GM12878 (cell line): ENCODE measurements around the gene ATP1B1.

Experiments
- BHLHE40 ChIP-seq, 2 experiments: fragments of 450-650 bp in 1 of 2; IDR thresholded peaks; 2 replicates each; pipeline ENCODE4 v1.6.1; 2011 to 2017; ENCODE audit warnings: low read depth in 2 of 2, borderline replicate concordance in 1 of 2, improper control_type of control experiment in 1 of 2, low read length in 1 of 2, mild to moderate bottlenecking in 1 of 2
- BRCA1 ChIP-seq: IDR thresholded peaks from 2 replicates; pipeline ENCODE4 v1.6.1; 2011; ENCODE audit warnings: low read depth, low read length, improper control_type of control experiment
- CEBPZ ChIP-seq: fragments of 150-350 bp; IDR thresholded peaks from 2 replicates; pipeline ENCODE4 v1.6.1; 2016; ENCODE audit warnings: low read depth, low read length
- CHD4 ChIP-seq: fragments of 200-600 bp; sonication (generic); IDR thresholded peaks from 2 replicates; pipeline ENCODE4 v1.6.1; 2016; ENCODE audit warnings: mild to moderate bottlenecking
- CTCF ChIP-seq, 3 experiments: IDR thresholded peaks in 2 of 3; conservative IDR thresholded peaks in 1 of 3; 2 replicates each; pipeline ENCODE4 v1.5.1; 2011; ENCODE audit warnings: low read depth in 3 of 3, low read length in 3 of 3, mild to moderate bottlenecking in 3 of 3, control low read depth in 2 of 3, moderate library complexity in 2 of 3, inconsistent platforms in 1 of 3, mixed read lengths in 1 of 3; ENCODE audit not compliant: control insufficient read depth in 2 of 3, insufficient read depth in 1 of 3; ENCODE audit errors: extremely low read depth in 1 of 3
- EP300 ChIP-seq, 2 experiments: fragments of 150-350 bp in 1 of 2; IDR thresholded peaks; 2 replicates each; pipeline ENCODE4 v1.6.1; 2011 to 2012; ENCODE audit warnings: low read depth in 2 of 2, low read length in 2 of 2, borderline replicate concordance in 1 of 2, improper control_type of control experiment in 1 of 2, inconsistent platforms in 1 of 2; ENCODE audit not compliant: control insufficient read depth in 1 of 2
- EZH2 ChIP-seq: IDR thresholded peaks from 2 replicates; pipeline ENCODE4 v1.6.1; 2012; ENCODE audit warnings: low read depth, mild to moderate bottlenecking, control low read depth, inconsistent platforms, low read length, borderline replicate concordance; ENCODE audit not compliant: control insufficient read depth
- MLLT1 ChIP-seq: fragments of 450-650 bp; IDR thresholded peaks from 2 replicates; pipeline ENCODE4 v1.6.1; 2016; ENCODE audit warnings: mild to moderate bottlenecking
- POLR2A ChIP-seq: IDR thresholded peaks from 2 replicates; pipeline ENCODE4 v1.6.1; 2011; ENCODE audit warnings: low read depth, mild to moderate bottlenecking, low read length
- POLR2AphosphoS5 ChIP-seq: IDR thresholded peaks from 2 replicates; pipeline ENCODE4 v1.6.1; 2011; ENCODE audit warnings: mild to moderate bottlenecking, low read length, inconsistent platforms
- REST ChIP-seq: IDR thresholded peaks from 2 replicates; pipeline ENCODE4 v1.6.1; 2012; ENCODE audit warnings: mild to moderate bottlenecking, low read depth, low read length
- SREBF2 ChIP-seq: IDR thresholded peaks from 2 replicates; pipeline ENCODE4 v1.6.1; 2012; ENCODE audit warnings: mild to moderate bottlenecking, low read length
- ZNF274 ChIP-seq: IDR thresholded peaks from one replicate; pipeline ENCODE4 v1.8.0; 2011; ENCODE audit not compliant: insufficient read length, insufficient read depth

GRCh38 chr1:169103480-169103893 is 3.0 kb upstream of the ATP1B1 start:
- no peak for TF ChIP-seq POLR2AphosphoS5
- no peak for TF ChIP-seq BHLHE40 (IDR thresholded peaks at IDR 0.05; ENCODE audit: borderline replicate concordance in 1 of 2, low read depth in 2 of 2, low read length in 1 of 2)
- no peak for TF ChIP-seq EZH2
- TF ChIP-seq ZNF274: no peak
- TF ChIP-seq BRCA1: no peak
- no peak for TF ChIP-seq CTCF (IDR thresholded peaks at IDR 0.05 in 2 of 3, conservative IDR thresholded peaks at IDR 0.05 in 1 of 3; ENCODE audit: control insufficient read depth in 2 of 3, extremely low read depth in 1 of 3, insufficient read depth in 1 of 3, low read depth in 3 of 3, low read length in 3 of 3)
- TF ChIP-seq POLR2A: no peak
- no peak for TF ChIP-seq SREBF2
- TF ChIP-seq MLLT1: no peak
- no peak for TF ChIP-seq REST
- no peak for TF ChIP-seq EP300 (IDR thresholded peaks at IDR 0.05; ENCODE audit: borderline replicate concordance in 1 of 2, control insufficient read depth in 1 of 2, low read depth in 2 of 2, low read length in 2 of 2)
- TF ChIP-seq CHD4: no peak
- TF ChIP-seq CEBPZ: no peak
